ENCODE data around the gene SEPTIN8. TPM values are rescaled to one million over a fixed set of nuclear protein-coding genes. Genes with fewer than 3 reads are reported as not detected.

The SEPTIN8 gene
- total and polyA plus RNA-seq, 10 donors, result 6.1 to 29.8 (median 17.9) TPM

DNA sequence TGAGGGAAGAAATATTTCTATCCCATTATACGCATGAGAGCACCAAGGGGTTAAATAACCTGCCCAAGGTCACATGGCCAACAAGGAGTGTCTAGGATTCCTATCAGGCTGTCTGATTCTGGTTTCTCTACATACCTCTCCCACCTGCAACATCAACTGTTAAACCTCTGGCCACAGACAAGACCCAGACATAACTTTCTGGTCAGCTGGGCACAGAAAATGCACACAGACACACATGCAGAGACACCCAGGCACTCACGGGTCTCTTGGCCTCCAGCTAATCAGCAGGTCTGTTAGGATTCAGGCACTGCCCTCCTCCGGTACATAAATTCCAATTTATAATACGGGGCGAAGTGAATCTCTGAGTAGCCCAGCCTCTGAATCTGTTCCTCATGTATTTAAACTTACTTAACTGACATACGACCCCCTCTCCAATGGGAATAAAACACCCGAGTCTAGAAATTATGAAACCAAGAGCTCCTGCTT, 1.5 kb downstream of the SEPTIN8 start:
- Histone ChIP-seq H3K27me3 (replicated peaks in 1 of 7) (peaks cover 0 to 41% (median 11%) of the 10 kb centered on the region in 7 donors), H3K36me3 (no peaks in the 10 kb centered on the region), H3K4me1 (peaks cover 1 to 58% (median 31%) of the 10 kb centered on the region in 6 donors), H3K27ac (no peak overlapping the region), H3K9me3 (no peaks in the 10 kb centered on the region), H3K4me3 (peak overlapping the region in 3 of 8 donors; percentile 73 to 94 (median 79))
- no peak for DNase-seq
- intact Hi-C loops (cut with DNase I; ENCODE audit: low total_unique reads), result no loop called here
- TF ChIP-seq CTCF (IDR thresholded peaks at IDR 0.05 in 8 of 11, conservative IDR thresholded peaks at IDR 0.05 in 3 of 11) (no peak), POLR2AphosphoS5 (IDR thresholded peaks at IDR 0.05) (no peak), POLR2A (IDR thresholded peaks at IDR 0.05) (no peak)
- WGBS, 5 donors, result 71 to 84% (median 77%) methylated on average over 7 of the region's 7 CpGs

DNA sequence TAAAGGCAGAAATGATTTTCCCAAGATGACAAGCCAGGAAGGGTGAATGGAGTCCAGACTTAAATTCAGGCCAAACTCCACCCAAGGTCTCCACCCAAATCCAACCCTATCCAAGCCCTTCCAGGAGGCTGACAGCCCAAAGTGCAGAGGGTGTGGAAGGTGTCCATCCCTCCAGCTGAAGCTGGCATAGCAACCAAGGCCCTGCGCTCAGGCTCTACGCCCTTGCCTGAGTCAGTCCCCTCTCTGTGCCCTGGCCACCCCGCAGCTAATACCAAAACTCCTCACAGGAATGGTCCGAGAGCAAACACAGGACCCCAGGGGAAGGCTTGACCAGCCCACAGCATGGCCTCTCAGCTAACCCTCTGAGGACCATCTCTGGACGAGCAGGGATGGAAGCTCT, 2.1 kb downstream of the SEPTIN8 start:
- Histone ChIP-seq H3K36me3 (no peaks in the 10 kb centered on the region), H3K4me3 (no peak overlapping the region), H3K27ac (no peak overlapping the region), H3K4me1 (peaks cover 4 to 62% (median 31%) of the 10 kb centered on the region in 6 donors), H3K9me3 (no peaks in the 10 kb centered on the region), H3K27me3 (replicated peaks in 1 of 7) (peaks cover 0 to 38% (median 11%) of the 10 kb centered on the region in 7 donors)
- no peak for TF ChIP-seq POLR2A (IDR thresholded peaks at IDR 0.05)
- TF ChIP-seq POLR2AphosphoS5 (IDR thresholded peaks at IDR 0.05), result no peak
- TF ChIP-seq CTCF (IDR thresholded peaks at IDR 0.05 in 8 of 11, conservative IDR thresholded peaks at IDR 0.05 in 3 of 11), result no peak
- WGBS, 5 donors, result 85 to 97% (median 95%) methylated on average over 5 of the region's 5 CpGs
- intact Hi-C loops (cut with DNase I; ENCODE audit: low total_unique reads), result no loop called here
- no peak for DNase-seq

DNA sequence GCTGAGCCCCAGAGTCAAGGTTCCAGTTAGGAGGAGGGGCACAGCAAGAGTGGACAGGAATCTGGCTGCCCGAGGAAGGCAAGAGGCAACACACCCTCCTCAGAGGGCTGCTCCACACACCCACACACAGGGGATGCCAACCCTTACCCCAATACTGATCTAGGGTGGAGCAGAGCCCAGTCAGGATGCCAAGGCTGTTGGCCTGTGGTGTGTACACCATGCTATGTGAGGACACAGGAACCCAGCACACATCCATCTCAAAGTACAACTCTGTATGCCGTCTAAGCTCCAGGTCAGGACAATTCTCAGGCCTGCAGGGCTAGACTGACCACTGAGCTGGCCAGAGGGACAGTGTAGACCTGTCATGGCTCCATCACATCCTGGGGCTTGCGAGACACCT, 2.6 kb downstream of the SEPTIN8 start:
- intact Hi-C loops (cut with DNase I; ENCODE audit: low total_unique reads), result no loop called here
- no peaks in the 10 kb centered on the region for H3K9me3 ChIP-seq
- no peak for TF ChIP-seq POLR2AphosphoS5 (IDR thresholded peaks at IDR 0.05)
- no peak for TF ChIP-seq POLR2A (IDR thresholded peaks at IDR 0.05)
- TF ChIP-seq CTCF (IDR thresholded peaks at IDR 0.05 in 8 of 11, conservative IDR thresholded peaks at IDR 0.05 in 3 of 11), result no peak
- no peaks in the 10 kb centered on the region for H3K36me3 ChIP-seq
- H3K4me1 ChIP-seq, result peaks cover 4 to 62% (median 31%) of the 10 kb centered on the region in 6 donors
- WGBS, 5 donors, result 70 to 93% (median 84%) methylated on average over 3 of the region's 3 CpGs
- no peak overlapping the region for H3K4me3 ChIP-seq
- DNase-seq, result no peak
- no peak overlapping the region for H3K27ac ChIP-seq
- H3K27me3 ChIP-seq (replicated peaks in 1 of 7), result peaks cover 0 to 35% (median 9%) of the 10 kb centered on the region in 7 donors

GRCh38 chr5:132773601-132774355, 3.3 kb downstream of the SEPTIN8 start:
- peaks cover 4 to 62% (median 31%) of the 10 kb centered on the region in 6 donors for H3K4me1 ChIP-seq
- no peak for TF ChIP-seq POLR2A (IDR thresholded peaks at IDR 0.05)
- TF ChIP-seq POLR2AphosphoS5 (IDR thresholded peaks at IDR 0.05), result no peak
- TF ChIP-seq CTCF (IDR thresholded peaks at IDR 0.05 in 8 of 11, conservative IDR thresholded peaks at IDR 0.05 in 3 of 11), result no peak
- intact Hi-C loops (cut with DNase I; ENCODE audit: low total_unique reads), result no loop called here
- H3K36me3 ChIP-seq, result no peaks in the 10 kb centered on the region
- no peak for DNase-seq
- H3K4me3 ChIP-seq, result no peak overlapping the region
- no peaks in the 10 kb centered on the region for H3K9me3 ChIP-seq
- 71 to 82% (median 78%) methylated on average over 10 to 12 of the region's 12 CpGs for WGBS, 5 donors
- peaks cover 0 to 29% (median 7%) of the 10 kb centered on the region in 7 donors for H3K27me3 ChIP-seq (replicated peaks in 1 of 7)
- H3K27ac ChIP-seq, result no peak overlapping the region
